Measurements from ENCODE around the gene ZBTB6.

Gene ZBTB6, protein sequence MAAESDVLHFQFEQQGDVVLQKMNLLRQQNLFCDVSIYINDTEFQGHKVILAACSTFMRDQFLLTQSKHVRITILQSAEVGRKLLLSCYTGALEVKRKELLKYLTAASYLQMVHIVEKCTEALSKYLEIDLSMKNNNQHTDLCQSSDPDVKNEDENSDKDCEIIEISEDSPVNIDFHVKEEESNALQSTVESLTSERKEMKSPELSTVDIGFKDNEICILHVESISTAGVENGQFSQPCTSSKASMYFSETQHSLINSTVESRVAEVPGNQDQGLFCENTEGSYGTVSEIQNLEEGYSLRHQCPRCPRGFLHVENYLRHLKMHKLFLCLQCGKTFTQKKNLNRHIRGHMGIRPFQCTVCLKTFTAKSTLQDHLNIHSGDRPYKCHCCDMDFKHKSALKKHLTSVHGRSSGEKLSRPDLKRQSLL

DNA sequence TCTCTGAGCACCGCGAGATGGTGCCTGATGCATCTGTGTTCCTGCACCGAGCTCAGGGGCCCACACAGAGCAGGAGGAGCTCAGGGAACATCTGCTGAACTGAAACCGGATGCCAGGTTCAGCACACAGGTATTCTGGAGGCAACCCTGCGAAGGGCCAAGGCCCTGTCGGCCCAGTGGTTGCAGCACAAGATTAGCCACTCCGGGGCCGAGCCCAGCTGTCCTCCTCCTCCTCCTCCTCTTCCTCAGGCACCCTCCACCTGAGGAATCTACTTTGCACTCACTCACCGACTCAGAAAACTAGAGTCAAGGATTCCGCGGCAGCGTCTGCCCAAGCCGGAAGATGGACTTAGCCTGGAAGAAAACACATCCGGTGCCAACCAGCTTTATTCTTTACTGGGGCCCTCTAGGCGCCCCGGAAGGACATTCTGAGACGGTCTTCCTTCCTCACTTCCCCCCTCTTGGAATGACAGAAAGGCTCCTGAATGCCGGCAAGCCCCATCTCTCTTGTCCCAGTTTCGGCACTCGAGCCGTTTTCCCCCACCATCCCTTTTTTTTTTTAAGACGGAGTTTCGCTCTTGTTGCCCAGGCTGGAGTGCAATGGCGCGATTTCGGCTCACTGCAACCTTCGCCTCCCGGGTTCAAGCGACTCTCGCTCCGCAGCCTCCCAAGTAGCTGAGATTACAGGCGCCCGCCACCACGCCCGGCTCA is at the start of gene ZBTB6:
ZBTB6 (minus strand) TSS at position 360 of the 710 bp plus-strand sequence. CDS start 1,251 bp downstream, outside the sequence.
- Histone ChIP-seq H3K27me3 (ENCODE audit: insufficient read depth, insufficient read length) (no peaks in the 10 kb centered on the region), H3K4me1 (ENCODE audit: insufficient read depth, insufficient read length) (no peaks in the 10 kb centered on the region), H3K4me3 (ENCODE audit: insufficient read length, low read depth) (peak within 1 kb of the TSS; percentile 78), H3K9ac (ENCODE audit: insufficient read length, low read depth) (peak within 1 kb of the TSS; percentile 97), H3K36me3 (ENCODE audit: insufficient read depth, insufficient read length, low read length) (peaks cover 27% of the 10 kb centered on the region), H3K9me3 (ENCODE audit: insufficient read depth, low read length) (no peaks in the 10 kb centered on the region)
- DNase-seq (ENCODE audit: low read depth, low spot score): peak; percentile 66
- no peak for TF ChIP-seq SUZ12 (IDR thresholded peaks at IDR 0.05; ENCODE audit: extremely low read depth, insufficient read depth, insufficient read length)
- TF ChIP-seq ZNF274 (IDR thresholded peaks at IDR 0.05; ENCODE audit: low read depth, low read length): no peak
- TF ChIP-seq YY1 (IDR thresholded peaks at IDR 0.05; ENCODE audit: insufficient read depth, insufficient read length): no peak

DNA sequence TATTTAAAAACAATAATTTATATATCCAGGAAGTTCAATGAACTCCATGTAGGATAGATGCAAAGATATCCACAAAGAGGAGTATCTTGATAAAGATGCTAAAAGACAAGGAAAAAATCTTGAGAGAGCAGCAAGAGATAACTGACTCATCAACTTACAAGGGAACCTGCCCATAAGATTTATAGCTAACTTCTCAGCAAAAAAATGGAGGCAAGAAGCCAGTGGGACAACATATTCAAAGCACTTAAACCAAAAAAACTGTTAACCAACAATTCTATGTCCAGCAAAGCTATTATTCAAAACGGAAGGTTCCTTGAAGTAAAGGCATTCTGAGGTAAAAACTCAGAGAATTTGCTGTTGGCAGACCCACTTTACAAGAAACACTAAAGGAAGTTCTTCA is 48.0 kb upstream of the ZBTB6 start:
- Histone ChIP-seq H3K36me3 (ENCODE audit: insufficient read depth, insufficient read length, low read length) (peaks cover 41% of the 10 kb centered on the region), H3K9ac (ENCODE audit: insufficient read length, low read depth) (no peak overlapping the region), H3K27me3 (ENCODE audit: insufficient read depth, insufficient read length) (no peaks in the 10 kb centered on the region), H3K4me1 (ENCODE audit: insufficient read depth, insufficient read length) (no peaks in the 10 kb centered on the region), H3K9me3 (ENCODE audit: insufficient read depth, low read length) (no peaks in the 10 kb centered on the region), H3K4me3 (ENCODE audit: insufficient read length, low read depth) (no peak overlapping the region)
- no peak for DNase-seq (ENCODE audit: low read depth, low spot score)
- TF ChIP-seq YY1 (IDR thresholded peaks at IDR 0.05; ENCODE audit: insufficient read depth, insufficient read length) (no peak), SUZ12 (IDR thresholded peaks at IDR 0.05; ENCODE audit: extremely low read depth, insufficient read depth, insufficient read length) (no peak), ZNF274 (IDR thresholded peaks at IDR 0.05; ENCODE audit: low read depth, low read length) (no peak)

DNA sequence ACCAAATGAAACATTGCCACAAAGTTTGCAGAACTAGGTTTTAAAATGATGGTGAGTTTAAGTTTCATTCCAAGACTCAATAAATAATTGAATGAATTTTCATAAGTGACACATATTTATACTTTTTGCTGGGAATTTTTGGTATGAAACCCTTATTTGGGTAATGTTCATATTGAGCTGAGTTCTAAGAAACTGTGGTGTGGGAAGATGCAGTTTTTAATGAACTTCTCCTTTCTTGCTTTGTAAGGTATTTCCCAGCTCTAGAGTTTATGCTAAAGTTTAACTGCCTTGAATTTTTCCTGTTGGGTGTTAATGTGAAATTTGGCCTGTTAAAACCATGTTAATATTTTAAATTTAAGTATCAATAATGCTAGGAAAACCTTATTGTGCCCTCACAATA is 42.8 kb upstream of the ZBTB6 start:
- Histone ChIP-seq H3K9ac (ENCODE audit: insufficient read length, low read depth) (no peak overlapping the region), H3K4me3 (ENCODE audit: insufficient read length, low read depth) (no peak overlapping the region), H3K36me3 (ENCODE audit: insufficient read depth, insufficient read length, low read length) (peaks cover 23% of the 10 kb centered on the region), H3K9me3 (ENCODE audit: insufficient read depth, low read length) (no peaks in the 10 kb centered on the region), H3K27me3 (ENCODE audit: insufficient read depth, insufficient read length) (no peaks in the 10 kb centered on the region), H3K4me1 (ENCODE audit: insufficient read depth, insufficient read length) (no peaks in the 10 kb centered on the region)
- DNase-seq (ENCODE audit: low read depth, low spot score): no peak
- TF ChIP-seq SUZ12 (IDR thresholded peaks at IDR 0.05; ENCODE audit: extremely low read depth, insufficient read depth, insufficient read length) (no peak), ZNF274 (IDR thresholded peaks at IDR 0.05; ENCODE audit: low read depth, low read length) (no peak), YY1 (IDR thresholded peaks at IDR 0.05; ENCODE audit: insufficient read depth, insufficient read length) (no peak)

DNA sequence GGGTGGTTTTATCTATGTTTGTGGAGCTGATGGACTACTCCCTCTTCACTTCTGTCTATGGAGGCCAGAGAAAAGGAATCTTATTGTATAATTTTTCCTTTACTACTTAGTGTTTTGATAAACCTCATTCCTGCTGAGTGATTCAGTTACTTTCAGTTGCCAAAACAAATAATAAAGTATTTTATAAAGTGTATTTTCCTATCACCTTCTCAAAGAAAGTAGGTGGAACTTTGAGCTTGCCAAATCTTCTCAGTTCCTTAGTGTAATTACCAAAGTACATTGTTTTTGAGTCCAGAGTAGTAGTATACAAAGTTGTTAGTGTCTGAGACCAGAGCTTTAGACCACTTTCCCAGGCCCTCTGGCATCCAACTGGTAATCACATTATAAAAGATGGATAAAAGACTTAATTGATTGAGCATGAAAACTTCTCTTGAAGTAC is 41.1 kb upstream of the ZBTB6 start:
- DNase-seq (ENCODE audit: low read depth, low spot score): no peak
- Histone ChIP-seq H3K27me3 (ENCODE audit: insufficient read depth, insufficient read length) (no peaks in the 10 kb centered on the region), H3K9ac (ENCODE audit: insufficient read length, low read depth) (no peak overlapping the region), H3K36me3 (ENCODE audit: insufficient read depth, insufficient read length, low read length) (peaks cover 8% of the 10 kb centered on the region), H3K9me3 (ENCODE audit: insufficient read depth, low read length) (no peaks in the 10 kb centered on the region), H3K4me3 (ENCODE audit: insufficient read length, low read depth) (no peak overlapping the region), H3K4me1 (ENCODE audit: insufficient read depth, insufficient read length) (no peaks in the 10 kb centered on the region)
- TF ChIP-seq YY1 (IDR thresholded peaks at IDR 0.05; ENCODE audit: insufficient read depth, insufficient read length): no peak
- TF ChIP-seq ZNF274 (IDR thresholded peaks at IDR 0.05; ENCODE audit: low read depth, low read length): no peak
- TF ChIP-seq SUZ12 (IDR thresholded peaks at IDR 0.05; ENCODE audit: extremely low read depth, insufficient read depth, insufficient read length): no peak

DNA sequence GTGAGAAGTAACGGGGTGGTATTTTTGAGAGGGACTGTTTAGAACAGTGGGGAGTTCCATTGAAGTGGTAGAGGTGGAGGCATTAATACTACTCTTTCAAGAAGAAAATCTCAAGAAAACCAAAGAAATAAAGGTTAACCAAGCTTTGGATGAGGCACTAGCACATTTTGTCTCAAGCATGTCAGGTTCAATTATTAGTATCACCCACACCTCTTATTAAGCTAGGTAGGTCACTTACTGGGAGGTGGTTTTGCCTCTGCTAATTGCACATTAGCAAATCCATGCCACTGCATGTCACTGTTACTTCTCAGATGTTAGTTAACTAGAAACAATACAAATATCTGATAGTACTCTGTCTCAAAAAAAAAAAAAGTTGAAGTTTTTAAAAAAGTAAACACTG is 37.9 kb upstream of the ZBTB6 start:
- H3K27me3 ChIP-seq (ENCODE audit: insufficient read depth, insufficient read length): no peaks in the 10 kb centered on the region
- H3K36me3 ChIP-seq (ENCODE audit: insufficient read depth, insufficient read length, low read length): peaks cover under 1% of the 10 kb centered on the region
- no peaks in the 10 kb centered on the region for H3K9me3 ChIP-seq (ENCODE audit: insufficient read depth, low read length)
- no peak for TF ChIP-seq SUZ12 (IDR thresholded peaks at IDR 0.05; ENCODE audit: extremely low read depth, insufficient read depth, insufficient read length)
- TF ChIP-seq ZNF274 (IDR thresholded peaks at IDR 0.05; ENCODE audit: low read depth, low read length): no peak
- TF ChIP-seq YY1 (IDR thresholded peaks at IDR 0.05; ENCODE audit: insufficient read depth, insufficient read length): no peak
- no peak overlapping the region for H3K9ac ChIP-seq (ENCODE audit: insufficient read length, low read depth)
- no peak overlapping the region for H3K4me3 ChIP-seq (ENCODE audit: insufficient read length, low read depth)
- no peaks in the 10 kb centered on the region for H3K4me1 ChIP-seq (ENCODE audit: insufficient read depth, insufficient read length)
- no peak for DNase-seq (ENCODE audit: low read depth, low spot score)

DNA sequence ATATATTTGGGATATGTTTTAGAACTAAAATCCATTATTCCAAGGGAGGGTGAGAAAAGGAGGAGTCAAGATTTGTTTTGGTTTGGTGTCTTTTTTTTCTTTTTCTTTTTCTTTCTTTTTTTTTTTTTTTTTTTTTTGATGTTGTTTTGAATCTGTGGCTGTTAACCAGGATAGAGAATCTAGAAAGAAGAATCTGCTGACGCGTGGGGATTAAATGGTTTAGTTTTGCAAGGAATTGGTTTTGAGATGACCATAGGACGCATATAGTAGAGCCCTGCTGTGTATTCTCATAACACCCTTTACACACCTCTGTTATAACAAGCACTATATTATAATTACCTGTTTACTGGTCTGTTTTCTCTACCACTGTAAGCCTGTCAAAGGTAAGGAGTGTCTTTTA is 37.1 kb upstream of the ZBTB6 start:
- TF ChIP-seq SUZ12 (IDR thresholded peaks at IDR 0.05; ENCODE audit: extremely low read depth, insufficient read depth, insufficient read length): no peak
- no peak for TF ChIP-seq ZNF274 (IDR thresholded peaks at IDR 0.05; ENCODE audit: low read depth, low read length)

DNA sequence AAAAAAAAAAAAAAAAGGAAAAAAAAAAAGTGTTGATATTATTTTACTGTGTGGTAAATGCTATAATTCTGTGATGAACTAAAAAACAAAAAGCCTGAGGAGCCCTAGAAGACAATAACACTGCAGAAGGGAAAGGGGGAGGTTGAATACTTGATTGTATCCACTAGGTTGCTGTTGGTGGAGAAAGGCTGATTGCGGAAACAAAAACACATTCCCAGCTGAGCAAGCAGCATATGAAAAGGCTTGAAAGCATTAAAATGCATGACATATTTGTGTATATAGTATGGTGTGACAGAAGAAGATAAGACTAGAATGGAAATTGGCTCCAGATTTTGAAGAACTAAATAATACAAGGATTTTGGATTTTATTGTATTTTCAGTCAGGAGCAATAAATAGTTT is 36.6 kb upstream of the ZBTB6 start:
- Histone ChIP-seq H3K4me3 (ENCODE audit: insufficient read length, low read depth) (no peak overlapping the region), H3K9me3 (ENCODE audit: insufficient read depth, low read length) (no peaks in the 10 kb centered on the region), H3K4me1 (ENCODE audit: insufficient read depth, insufficient read length) (no peaks in the 10 kb centered on the region), H3K36me3 (ENCODE audit: insufficient read depth, insufficient read length, low read length) (peaks cover 13% of the 10 kb centered on the region), H3K27me3 (ENCODE audit: insufficient read depth, insufficient read length) (no peaks in the 10 kb centered on the region), H3K9ac (ENCODE audit: insufficient read length, low read depth) (no peak overlapping the region)
- TF ChIP-seq YY1 (IDR thresholded peaks at IDR 0.05; ENCODE audit: insufficient read depth, insufficient read length) (no peak), SUZ12 (IDR thresholded peaks at IDR 0.05; ENCODE audit: extremely low read depth, insufficient read depth, insufficient read length) (no peak), ZNF274 (IDR thresholded peaks at IDR 0.05; ENCODE audit: low read depth, low read length) (no peak)
- no peak for DNase-seq (ENCODE audit: low read depth, low spot score)

More for the DNA sequence above, 37.1 kb upstream of the ZBTB6 start:
- Histone ChIP-seq H3K4me3 (ENCODE audit: insufficient read length, low read depth) (no peak overlapping the region), H3K9ac (ENCODE audit: insufficient read length, low read depth) (no peak overlapping the region), H3K27me3 (ENCODE audit: insufficient read depth, insufficient read length) (no peaks in the 10 kb centered on the region), H3K4me1 (ENCODE audit: insufficient read depth, insufficient read length) (no peaks in the 10 kb centered on the region), H3K36me3 (ENCODE audit: insufficient read depth, insufficient read length, low read length) (peaks cover 8% of the 10 kb centered on the region), H3K9me3 (ENCODE audit: insufficient read depth, low read length) (no peaks in the 10 kb centered on the region)
- DNase-seq (ENCODE audit: low read depth, low spot score): no peak

Measured in NT2/D1 (cell line).